HUES48 (cell line): ENCODE data around the gene MYPN.
A peak's percentile ranks its signal among the peaks of the same experiment; 100 is the strongest.

Experiments
- H3K27ac ChIP-seq: one replicate; pipeline ENCODE4 v1.7.0; 2013; ENCODE audit warnings: low read depth, low read length, inconsistent platforms
- H3K27me3 ChIP-seq: 2 replicates; pipeline ENCODE4 v1.6.1; 2013; ENCODE audit warnings: mild to moderate bottlenecking, low read length; ENCODE audit not compliant: control insufficient read depth, insufficient read depth
- H3K36me3 ChIP-seq: 2 replicates; pipeline ENCODE4 v1.6.1; 2013; ENCODE audit warnings: low read length; ENCODE audit not compliant: control insufficient read depth, insufficient read depth
- H3K4me1 ChIP-seq: 2 replicates; pipeline ENCODE4 v1.6.1; 2013; ENCODE audit warnings: mild to moderate bottlenecking, low read length; ENCODE audit not compliant: control insufficient read depth, insufficient read depth
- H3K4me3 ChIP-seq: 2 replicates; pipeline ENCODE4 v1.5.1; 2013; ENCODE audit warnings: mild to moderate bottlenecking, low read depth, low read length
- H3K9ac ChIP-seq: 2 replicates; pipeline ENCODE4 v1.6.1; 2013; ENCODE audit warnings: mild to moderate bottlenecking, low read depth, low read length, moderate library complexity
- H3K9me3 ChIP-seq: 2 replicates; pipeline ENCODE4 v1.6.1; 2013; ENCODE audit warnings: low read length; ENCODE audit not compliant: control insufficient read depth, insufficient read depth

MYPN gene

DNA sequence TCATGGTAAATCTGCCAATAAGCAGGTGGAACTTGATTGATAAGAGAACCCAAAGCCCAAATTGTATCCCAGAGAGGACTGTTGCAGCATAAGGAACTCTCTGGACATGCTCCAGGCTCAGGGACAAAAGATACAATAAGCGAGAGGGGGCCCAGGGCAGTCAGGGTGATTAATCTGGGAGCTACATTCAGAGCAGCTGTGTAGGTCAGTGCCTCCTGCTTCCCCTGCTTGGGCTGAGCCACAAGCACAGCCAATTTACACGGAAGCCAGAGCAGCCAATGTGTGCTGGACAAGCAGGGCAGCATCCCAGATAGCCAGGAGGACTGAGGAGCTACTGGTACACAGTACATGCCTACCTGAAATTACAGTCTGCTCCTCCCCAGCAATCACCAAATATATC lies 24.2 kb downstream of the MYPN start:
- Histone ChIP-seq H3K4me1 (peaks cover 12% of the 10 kb centered on the region), H3K9ac (no peak overlapping the region), H3K36me3 (no peaks in the 10 kb centered on the region), H3K27me3 (no peaks in the 10 kb centered on the region), H3K27ac (no peak overlapping the region), H3K9me3 (no peaks in the 10 kb centered on the region), H3K4me3 (no peak overlapping the region)

DNA sequence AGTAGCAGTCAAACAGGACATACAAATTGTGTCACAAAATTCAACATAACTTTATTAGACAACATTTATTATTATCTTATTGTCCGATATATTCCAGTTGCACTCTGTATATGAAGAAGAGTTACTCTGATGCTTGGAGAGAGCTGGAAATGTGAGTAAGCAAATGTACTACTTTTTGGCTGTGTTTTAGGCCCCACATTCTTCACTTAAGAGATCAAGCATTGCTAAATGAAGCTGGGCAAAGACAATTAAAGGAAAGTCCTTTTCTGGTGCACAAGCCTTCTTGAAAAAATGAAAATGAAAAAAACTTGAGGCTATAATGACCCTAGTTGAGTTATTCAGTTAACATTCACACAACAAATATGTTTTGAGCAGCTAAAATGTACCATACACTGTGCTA lies 26.1 kb downstream of the MYPN start:
- Histone ChIP-seq H3K9me3 (no peaks in the 10 kb centered on the region), H3K4me1 (peaks cover 12% of the 10 kb centered on the region), H3K27me3 (no peaks in the 10 kb centered on the region), H3K36me3 (no peaks in the 10 kb centered on the region), H3K9ac (no peak overlapping the region), H3K27ac (no peak overlapping the region), H3K4me3 (no peak overlapping the region)

DNA sequence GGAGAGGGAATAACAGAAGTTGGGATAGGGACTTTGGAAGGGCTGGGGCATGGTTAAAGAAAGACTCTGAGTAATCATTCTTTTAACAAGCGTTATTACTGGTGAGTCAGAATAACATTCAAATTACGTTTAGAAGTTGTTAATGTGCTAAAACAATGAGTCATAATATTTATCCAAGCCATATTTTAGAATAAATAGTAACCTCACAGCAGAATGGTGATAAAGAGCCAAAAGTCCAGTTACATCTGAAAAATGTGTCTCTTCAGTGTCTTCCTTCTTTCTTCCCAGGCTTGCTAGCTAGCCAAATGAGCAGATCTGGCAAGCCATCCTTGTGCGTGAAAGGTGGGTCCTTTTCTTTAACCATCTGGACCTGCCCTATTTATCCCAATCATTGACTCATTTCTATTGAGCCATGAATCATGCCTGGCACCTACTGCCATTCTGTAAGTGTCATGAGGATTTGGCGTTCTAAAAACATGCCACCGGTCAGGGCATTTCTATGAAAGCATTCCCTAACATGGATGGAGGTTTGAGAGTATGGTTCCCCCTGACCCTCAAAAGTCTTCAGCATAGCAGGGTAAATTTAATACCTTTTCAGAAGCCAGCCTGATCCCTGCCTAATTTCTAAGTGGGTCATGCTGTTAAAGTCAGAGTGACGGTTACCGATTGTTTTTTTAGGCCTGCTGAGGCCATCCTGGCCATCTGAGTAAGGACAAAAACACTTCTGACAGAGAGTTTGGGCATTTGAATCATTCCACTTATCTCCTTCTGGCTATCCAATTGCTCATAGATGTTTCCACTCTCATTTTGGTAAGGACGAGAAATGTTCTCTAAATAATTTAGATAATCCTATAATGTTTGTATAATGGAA lies 26.9 kb downstream of the MYPN start:
- H3K36me3 ChIP-seq, result no peaks in the 10 kb centered on the region
- no peaks in the 10 kb centered on the region for H3K9me3 ChIP-seq
- peak overlapping the region; percentile 87 for H3K27ac ChIP-seq
- peaks cover 12% of the 10 kb centered on the region for H3K4me1 ChIP-seq
- no peaks in the 10 kb centered on the region for H3K27me3 ChIP-seq
- no peak overlapping the region for H3K4me3 ChIP-seq
- H3K9ac ChIP-seq, result no peak overlapping the region

DNA sequence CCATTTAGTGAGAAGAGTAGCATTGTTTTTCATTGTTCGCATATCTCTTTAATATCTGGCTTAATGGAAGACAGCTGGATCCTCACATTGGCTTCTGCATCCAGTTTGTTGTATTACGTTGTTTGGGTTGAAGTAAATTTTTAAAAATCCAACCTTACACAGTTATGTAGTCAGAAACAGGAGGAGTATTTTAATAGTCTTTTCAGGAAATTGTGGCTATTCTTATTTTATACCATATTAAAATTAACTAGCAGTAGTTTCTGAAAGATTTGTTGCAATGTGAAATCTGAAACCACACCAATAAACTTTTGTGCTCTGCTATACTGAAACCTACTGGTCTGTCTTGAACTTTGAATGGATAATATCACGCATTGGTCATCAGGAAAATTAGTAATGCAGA lies 27.9 kb downstream of the MYPN start:
- Histone ChIP-seq H3K4me1 (peaks cover 12% of the 10 kb centered on the region), H3K4me3 (no peak overlapping the region), H3K36me3 (no peaks in the 10 kb centered on the region), H3K27ac (no peak overlapping the region), H3K9me3 (no peaks in the 10 kb centered on the region), H3K27me3 (no peaks in the 10 kb centered on the region), H3K9ac (no peak overlapping the region)

DNA sequence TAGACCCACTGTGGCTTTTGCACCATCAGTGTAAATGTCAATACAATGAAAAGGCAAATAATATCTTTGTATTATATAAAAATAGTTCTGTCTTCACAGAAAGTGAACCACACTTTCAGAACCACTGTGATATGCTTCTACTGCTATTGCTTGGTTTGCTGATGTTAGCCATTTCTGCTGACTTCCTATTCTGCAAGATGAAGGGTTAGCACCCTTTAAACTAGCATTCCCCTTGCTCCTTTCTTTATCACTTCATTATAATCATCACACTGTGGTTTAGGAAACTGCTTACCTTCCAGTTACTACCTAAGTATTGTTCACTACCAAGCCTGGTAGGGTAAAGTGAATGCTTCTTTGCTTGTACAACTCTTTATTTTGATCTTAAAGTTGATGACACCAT lies 29.2 kb downstream of the MYPN start:
- Histone ChIP-seq H3K9ac (no peak overlapping the region), H3K9me3 (no peaks in the 10 kb centered on the region), H3K27ac (no peak overlapping the region), H3K27me3 (no peaks in the 10 kb centered on the region), H3K36me3 (no peaks in the 10 kb centered on the region), H3K4me1 (peaks cover 12% of the 10 kb centered on the region), H3K4me3 (no peak overlapping the region)

DNA sequence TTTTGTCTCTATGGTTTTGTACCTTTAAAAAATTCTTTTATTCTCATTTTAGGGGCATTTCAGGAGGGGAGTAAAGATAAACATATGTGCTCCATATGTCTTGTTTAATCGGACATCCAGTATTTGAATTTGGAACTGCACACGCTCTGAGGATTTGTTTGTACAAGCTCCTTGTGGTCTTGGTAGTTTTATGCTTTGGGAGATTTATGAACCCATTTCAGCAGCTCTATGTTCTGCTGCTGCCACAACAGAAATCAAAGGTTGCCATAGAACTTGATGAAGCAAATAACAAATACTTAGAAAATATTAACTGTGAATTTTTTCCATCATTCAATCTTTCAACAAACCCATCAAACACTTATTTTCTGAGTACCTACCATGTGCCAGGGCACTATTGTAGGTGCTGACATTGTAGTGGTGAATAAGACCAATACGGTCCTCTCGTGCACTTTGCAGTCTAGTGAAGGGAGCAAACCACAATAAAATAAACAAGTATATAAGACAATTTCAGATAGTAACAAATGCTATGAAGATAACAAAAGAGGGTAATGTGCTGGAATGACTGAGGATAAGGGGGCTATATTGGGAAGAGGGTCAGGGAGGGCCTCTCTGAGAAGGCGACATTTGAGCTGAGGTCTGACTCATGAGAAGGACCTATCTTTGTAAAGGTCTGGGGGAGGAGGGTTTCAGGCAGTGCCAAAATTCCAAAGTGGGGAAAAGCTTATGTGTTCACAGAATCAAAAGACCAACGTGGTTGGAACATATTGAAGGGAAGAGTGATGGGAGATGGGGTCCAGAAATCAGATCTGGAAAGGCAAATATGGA lies 30.4 kb downstream of the MYPN start:
- H3K36me3 ChIP-seq, result no peaks in the 10 kb centered on the region
- no peak overlapping the region for H3K9ac ChIP-seq
- H3K4me1 ChIP-seq, result peaks cover 12% of the 10 kb centered on the region
- H3K27me3 ChIP-seq, result no peaks in the 10 kb centered on the region
- no peak overlapping the region for H3K27ac ChIP-seq
- H3K9me3 ChIP-seq, result no peaks in the 10 kb centered on the region
- H3K4me3 ChIP-seq, result no peak overlapping the region

DNA sequence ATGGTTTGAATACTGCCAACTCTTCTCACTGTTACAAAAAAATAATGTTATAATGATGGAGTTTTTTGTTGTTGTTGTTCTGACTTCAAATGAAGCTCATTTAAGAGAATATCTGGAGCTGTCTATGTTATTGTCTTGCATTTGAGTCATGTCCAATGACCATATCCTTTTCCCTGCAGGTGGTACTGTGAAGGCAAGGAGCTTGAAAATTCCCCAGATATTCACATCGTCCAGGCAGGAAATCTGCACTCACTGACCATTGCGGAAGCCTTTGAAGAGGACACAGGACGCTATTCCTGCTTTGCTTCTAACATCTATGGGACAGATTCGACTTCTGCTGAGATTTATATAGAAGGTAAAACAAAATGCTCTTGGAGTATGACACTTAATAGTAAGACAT lies 33.5 kb downstream of the MYPN start:
- no peak overlapping the region for H3K4me3 ChIP-seq
- no peaks in the 10 kb centered on the region for H3K36me3 ChIP-seq
- no peaks in the 10 kb centered on the region for H3K9me3 ChIP-seq
- no peak overlapping the region for H3K9ac ChIP-seq
- no peaks in the 10 kb centered on the region for H3K4me1 ChIP-seq
- no peak overlapping the region for H3K27ac ChIP-seq
- no peaks in the 10 kb centered on the region for H3K27me3 ChIP-seq

DNA sequence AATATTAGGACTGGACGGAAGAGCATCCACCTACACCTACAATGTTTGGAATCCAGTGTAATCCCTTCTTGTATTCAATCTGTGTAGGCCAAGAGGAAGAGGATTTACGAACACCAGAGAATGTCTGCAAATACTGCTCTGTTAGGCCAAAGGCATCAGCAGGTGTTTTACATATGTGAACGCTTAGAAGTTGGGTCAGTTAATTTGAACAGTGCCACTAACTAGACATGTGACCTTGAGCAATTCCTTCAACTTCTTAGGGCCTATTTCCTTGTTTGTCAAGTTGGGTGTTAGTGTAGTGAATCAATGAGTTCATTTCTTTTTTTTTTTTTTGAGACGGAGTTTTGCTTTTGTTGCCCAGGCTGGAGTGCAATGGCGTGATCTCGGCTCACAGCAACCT lies 35.4 kb downstream of the MYPN start:
- Histone ChIP-seq H3K36me3 (no peaks in the 10 kb centered on the region), H3K4me3 (no peak overlapping the region), H3K27ac (no peak overlapping the region), H3K4me1 (no peaks in the 10 kb centered on the region), H3K27me3 (no peaks in the 10 kb centered on the region), H3K9me3 (no peaks in the 10 kb centered on the region), H3K9ac (no peak overlapping the region)

DNA sequence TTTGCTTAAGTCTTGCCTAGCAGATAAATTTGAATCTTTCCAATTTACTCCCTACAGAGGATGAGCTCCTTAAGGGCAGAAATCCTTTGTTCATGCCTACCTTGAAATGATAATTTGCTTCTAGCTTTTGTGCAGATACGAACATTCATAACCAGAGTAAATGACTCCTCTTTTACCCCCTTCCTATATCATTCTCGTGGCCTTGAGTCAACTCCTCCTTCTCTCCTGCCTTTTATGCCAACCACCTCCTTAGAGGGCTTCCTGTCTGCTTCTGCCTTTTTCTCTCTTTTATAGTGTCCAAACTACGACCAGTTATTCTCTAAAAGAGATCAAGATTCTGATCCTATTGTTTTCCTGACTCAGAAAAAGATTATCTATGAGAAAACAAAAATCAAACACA lies 36.4 kb downstream of the MYPN start:
- H3K27ac ChIP-seq, result no peak overlapping the region
- H3K36me3 ChIP-seq, result no peaks in the 10 kb centered on the region
- no peaks in the 10 kb centered on the region for H3K4me1 ChIP-seq
- H3K9me3 ChIP-seq, result no peaks in the 10 kb centered on the region
- no peaks in the 10 kb centered on the region for H3K27me3 ChIP-seq
- no peak overlapping the region for H3K9ac ChIP-seq
- no peak overlapping the region for H3K4me3 ChIP-seq

DNA sequence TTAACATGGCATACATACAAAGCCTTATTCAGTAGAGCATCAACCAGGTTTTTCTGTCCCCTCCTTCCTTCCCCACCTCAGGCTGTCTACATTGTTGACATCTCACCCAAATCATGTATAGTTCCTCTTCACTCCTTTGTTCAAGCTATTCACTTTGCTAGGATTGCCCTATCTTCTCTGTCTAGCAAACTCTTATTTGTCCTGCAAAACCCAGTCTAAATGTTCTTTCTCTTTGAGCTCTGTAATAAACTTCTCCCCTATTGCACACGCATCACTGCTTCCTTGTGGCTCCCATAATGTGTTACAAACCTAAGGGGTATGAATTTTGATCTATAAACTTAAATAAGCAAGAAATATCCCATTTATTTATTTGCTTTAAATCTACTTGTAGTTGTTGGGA lies 36.8 kb downstream of the MYPN start:
- H3K9me3 ChIP-seq, result no peaks in the 10 kb centered on the region
- no peaks in the 10 kb centered on the region for H3K36me3 ChIP-seq
- no peak overlapping the region for H3K4me3 ChIP-seq
- H3K4me1 ChIP-seq, result no peaks in the 10 kb centered on the region
- H3K27ac ChIP-seq, result no peak overlapping the region
- H3K27me3 ChIP-seq, result no peaks in the 10 kb centered on the region
- H3K9ac ChIP-seq, result no peak overlapping the region

DNA sequence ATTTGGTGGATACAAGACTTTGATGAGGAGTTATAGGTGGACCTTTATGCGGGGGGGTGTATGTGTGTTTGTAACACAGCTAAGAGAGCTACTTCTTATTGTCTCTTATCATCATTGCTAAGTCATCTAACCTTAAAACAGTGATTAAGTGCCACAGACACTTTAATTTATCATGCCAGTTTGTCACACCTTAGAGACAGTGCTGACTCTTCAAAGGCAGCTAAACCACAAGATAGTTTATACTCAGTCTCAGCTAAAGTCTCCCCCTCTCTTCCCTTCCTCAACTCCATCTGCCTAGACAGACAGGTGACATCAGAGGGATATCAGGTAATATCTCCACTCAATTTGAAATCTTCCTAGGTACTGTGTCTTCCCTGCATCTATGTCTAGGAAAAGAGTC lies 42.2 kb downstream of the MYPN start:
- Histone ChIP-seq H3K27ac (no peak overlapping the region), H3K4me3 (no peak overlapping the region), H3K9me3 (no peaks in the 10 kb centered on the region), H3K9ac (no peak overlapping the region), H3K36me3 (no peaks in the 10 kb centered on the region), H3K4me1 (peaks cover 27% of the 10 kb centered on the region), H3K27me3 (no peaks in the 10 kb centered on the region)
